Thyroid gland (tissue), 4 donors: Measurements from ENCODE around the gene ZNF135. TPM values are rescaled to one million over a fixed set of nuclear protein-coding genes. Genes with fewer than 3 reads are reported as not detected.
A peak's percentile ranks its signal among the peaks of the same experiment; 100 is the strongest.

Experiments used
- DNase-seq, 2 donors: peaks; one replicate each; pipeline ENCODE4 v3.0.0-alpha.2; 2019
- H3K27ac ChIP-seq, 3 donors: fragments of 200-600 bp; sonication (generic); 1 replicate in 2 of 3; 2 replicates in 1 of 3; pipeline ENCODE4 v1.5.1; 2016 to 2019; ENCODE audit warnings: mild to moderate bottlenecking in 1 of 3, moderate library complexity in 1 of 3
- H3K27me3 ChIP-seq: fragments of 200-600 bp; sonication (generic); one replicate; pipeline ENCODE4 v1.5.1; 2019
- H3K36me3 ChIP-seq, 2 donors: fragments of 200-600 bp; sonication (generic); one replicate each; pipeline ENCODE4 v1.5.1; 2016 to 2019
- H3K4me1 ChIP-seq, 2 donors: fragments of 200-600 bp; sonication (generic); one replicate each; pipeline ENCODE4 v1.5.1; 2017 to 2019
- H3K4me3 ChIP-seq, 3 donors: fragments of 200-600 bp; sonication (generic); replicated peaks in 1 of 3; 1 replicate in 2 of 3; 2 replicates in 1 of 3; pipeline ENCODE4 v1.5.1; 2016; ENCODE audit warnings: mild to moderate bottlenecking in 1 of 3
- H3K9me3 ChIP-seq: fragments of 200-600 bp; sonication (generic); one replicate; pipeline ENCODE4 v1.5.1; 2017
- CTCF ChIP-seq, 6 experiments: fragments of 200-600 bp in 3 of 6; fragments of 450-650 bp in 3 of 6; sonication (generic) in 3 of 6; IDR thresholded peaks; one replicate each; pipeline ENCODE4 v1.5.1; 2016 to 2019; ENCODE audit warnings: antibody characterized with exemption in 6 of 6, mild to moderate bottlenecking in 2 of 6, inconsistent platforms in 1 of 6, moderate library complexity in 1 of 6
- POLR2A ChIP-seq, 2 donors: fragments of 450-650 bp; IDR thresholded peaks; one replicate each; pipeline ENCODE4 v1.6.1; 2017; ENCODE audit warnings: antibody characterized with exemption in 2 of 2, mild to moderate bottlenecking in 2 of 2, moderate library complexity in 1 of 2
- WGBS, 2 donors: methylation state at CpG; one replicate each; pipeline ENCODE4 v1.1.5; 2017; 5-methylcytosine and 5-hydroxymethylcytosine counted together
- intact Hi-C: fragments of 100-400 bp; cut with DNase I; formaldehyde crosslinking; loops from one replicate; pipeline ENCODE4 v1.15.1; 2023
- total RNA-seq, 4 donors: library from RNA; depleted of rRNA; stranded (reverse); fragments of >200 nt; gene quantifications; one replicate each; pipeline ENCODE4 v1.2.3, GENCODE V29; 2016

Gene ZNF135
- 10 to 100 TPM; 12.6 to 22.9 (median 18.1) TPM for total RNA-seq

DNA sequence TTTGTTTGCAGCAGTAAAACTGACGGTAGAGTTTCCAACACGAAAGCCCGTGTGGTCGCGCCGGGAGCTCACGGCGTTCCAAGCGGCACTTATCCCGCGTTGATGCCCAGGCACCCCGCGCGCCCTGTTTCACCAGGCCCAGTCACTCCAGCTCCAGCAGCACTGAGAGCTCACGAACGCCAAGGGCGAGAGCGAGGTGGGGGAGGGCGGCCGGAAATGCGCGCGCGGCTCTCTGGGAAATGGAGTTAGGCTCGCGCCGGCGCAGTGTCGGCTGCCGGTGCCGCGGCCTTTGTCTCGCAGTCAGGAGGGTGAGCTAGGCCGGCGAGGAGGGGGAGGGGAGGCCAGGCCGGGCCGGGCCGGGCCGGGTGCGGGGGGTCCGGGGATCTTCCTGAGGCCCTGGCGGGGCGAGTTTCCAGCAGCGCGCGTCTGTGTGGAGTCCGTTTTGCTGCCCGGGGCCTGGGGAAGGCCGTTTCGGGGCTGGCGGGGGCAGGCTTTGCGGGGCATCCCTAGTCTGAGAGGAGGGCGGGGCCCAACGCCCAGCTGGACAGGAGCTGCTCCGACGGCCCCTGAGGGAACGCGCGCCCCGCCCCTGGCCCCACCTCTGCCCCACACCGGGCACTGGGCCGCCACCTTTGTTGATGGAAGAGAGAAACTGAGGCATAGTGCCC lies at the start of gene ZNF135:
Gene ZNF135 (plus strand): TSS at position 280 of the 668 bp plus-strand sequence. CDS start 721 bp downstream, outside the sequence.
- peak in 1 of 2 donors; percentile 83 for TF ChIP-seq POLR2A (IDR thresholded peaks at IDR 0.05)
- no peak for TF ChIP-seq CTCF (IDR thresholded peaks at IDR 0.05)
- H3K36me3 ChIP-seq: peaks cover 0 to 5% of the 10 kb centered on the region in 2 donors
- intact Hi-C loops: no loop called here
- no peaks in the 10 kb centered on the region for H3K27me3 ChIP-seq
- H3K27ac ChIP-seq: peak within 1 kb of the TSS; percentile 84 to 88 (median 87)
- no peaks in the 10 kb centered on the region for H3K9me3 ChIP-seq
- 2% methylated on average over 18 to 47 of the region's 62 CpGs for WGBS, 2 donors
- peaks cover 0 to 21% of the 10 kb centered on the region in 2 donors for H3K4me1 ChIP-seq
- DNase-seq: peak; percentile 96
- peak within 1 kb of the TSS; percentile 59 to 85 (median 67) for H3K4me3 ChIP-seq

DNA sequence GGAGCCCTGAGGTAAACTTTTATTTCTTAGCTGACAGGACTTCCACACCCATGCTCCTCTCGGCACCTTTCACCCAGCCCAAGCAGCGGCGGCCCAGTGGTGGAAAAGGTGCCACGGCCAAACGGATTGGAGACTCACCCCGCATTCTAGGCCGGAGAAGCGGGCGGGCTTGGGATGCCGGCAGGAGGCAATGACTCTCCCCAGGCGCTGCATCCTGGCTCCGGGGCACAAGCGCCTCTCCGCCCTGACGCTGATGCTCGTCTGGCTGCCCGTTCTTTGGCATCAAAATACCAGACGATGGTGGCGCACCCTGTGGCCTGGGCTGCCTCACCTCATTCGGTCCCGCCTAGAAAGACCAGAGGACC lies 49.8 kb upstream of the ZNF135 start:
- no peak for DNase-seq
- 0 to 2% methylated on average over 13 to 19 of the region's 21 CpGs for WGBS, 2 donors
- H3K4me3 ChIP-seq: peak overlapping the region in 1 of 3 donors; percentile 32
- intact Hi-C loops: no loop called here
- H3K36me3 ChIP-seq: peaks cover 0 to 23% of the 10 kb centered on the region in 2 donors
- no peaks in the 10 kb centered on the region for H3K27me3 ChIP-seq
- no peaks in the 10 kb centered on the region for H3K9me3 ChIP-seq
- peaks cover under 1 to 16% of the 10 kb centered on the region in 2 donors for H3K4me1 ChIP-seq
- H3K27ac ChIP-seq: peak overlapping the region in 1 of 3 donors; percentile 65
- TF ChIP-seq CTCF (IDR thresholded peaks at IDR 0.05) (no peak), POLR2A (IDR thresholded peaks at IDR 0.05) (no peak)

DNA sequence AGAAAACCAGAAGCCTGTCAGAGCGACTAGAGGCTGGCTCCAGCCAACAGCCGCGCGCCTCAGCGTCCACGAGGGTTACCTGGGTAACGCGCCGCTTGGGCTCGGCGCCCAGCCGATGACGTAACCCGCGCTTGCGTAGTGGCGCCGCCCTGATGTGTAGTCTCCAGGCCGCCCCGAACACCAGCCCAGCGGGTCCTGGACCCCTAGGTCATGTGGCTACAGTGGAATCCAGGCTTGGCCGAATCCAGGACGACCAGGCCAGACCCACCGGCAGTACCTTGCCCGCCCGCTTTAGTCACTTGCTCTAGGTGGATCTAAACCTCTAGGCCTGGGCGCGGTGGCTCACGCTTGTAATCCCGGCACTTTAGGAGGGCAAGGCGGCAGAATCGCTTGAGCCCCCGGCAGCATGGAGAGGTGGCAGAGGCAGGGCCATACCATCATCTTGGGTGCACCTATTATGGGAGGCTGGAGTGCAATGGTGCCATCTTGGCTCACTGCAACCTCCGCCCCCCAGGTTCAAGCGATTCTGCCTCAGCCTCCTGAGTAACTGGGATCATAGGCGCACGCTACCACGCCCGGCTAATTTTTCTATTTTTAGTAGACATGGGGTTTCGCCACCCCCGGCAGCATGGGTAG lies 49.3 kb upstream of the ZNF135 start:
- intact Hi-C loops: no loop called here
- Histone ChIP-seq H3K27ac (peak overlapping the region in 2 of 3 donors; percentile 53 to 65), H3K4me1 (peaks cover 0 to 11% of the 10 kb centered on the region in 2 donors), H3K27me3 (no peaks in the 10 kb centered on the region), H3K9me3 (no peaks in the 10 kb centered on the region), H3K36me3 (peaks cover 0 to 19% of the 10 kb centered on the region in 2 donors), H3K4me3 (peak overlapping the region in 1 of 3 donors; percentile 32)
- peak; percentile 93 to 95 for DNase-seq
- TF ChIP-seq POLR2A (IDR thresholded peaks at IDR 0.05): peak; percentile 44 to 46
- peak in 1 of 6 experiments; percentile 29 for TF ChIP-seq CTCF (IDR thresholded peaks at IDR 0.05)
- WGBS, 2 donors: 9 to 30% methylated on average over 16 to 22 of the region's 41 CpGs

GRCh38 chr19:58010507-58010906 lies 48.6 kb upstream of the ZNF135 start:
- no peaks in the 10 kb centered on the region for H3K9me3 ChIP-seq
- intact Hi-C loops: no loop called here
- H3K27me3 ChIP-seq: no peaks in the 10 kb centered on the region
- H3K4me1 ChIP-seq: peaks cover 0 to 11% of the 10 kb centered on the region in 2 donors
- no peak for DNase-seq
- no peak for TF ChIP-seq POLR2A (IDR thresholded peaks at IDR 0.05)
- H3K36me3 ChIP-seq: peaks cover 0 to 17% of the 10 kb centered on the region in 2 donors
- no peak overlapping the region for H3K27ac ChIP-seq
- 44 to 75% methylated on average over 21 to 22 of the region's 22 CpGs for WGBS, 2 donors
- H3K4me3 ChIP-seq: no peak overlapping the region

DNA sequence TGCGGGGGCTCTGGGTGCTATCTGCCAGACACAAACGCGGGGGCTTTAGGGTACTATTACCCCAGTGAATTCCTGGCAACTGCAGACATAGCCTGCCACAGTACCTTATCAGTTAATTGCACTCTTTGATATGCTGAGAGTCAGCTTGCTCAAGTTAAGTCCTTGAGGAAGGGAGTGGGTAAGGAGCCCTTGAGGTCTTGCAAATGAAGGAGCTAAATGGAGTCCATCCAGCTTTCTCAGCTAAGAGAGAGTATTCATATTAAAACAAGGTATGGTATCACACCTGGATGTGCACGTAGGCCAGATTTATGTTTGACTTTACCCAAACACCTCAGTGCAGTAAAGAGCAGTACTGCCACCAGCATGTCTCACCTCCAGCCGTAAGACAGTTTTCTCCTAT lies 44.9 kb upstream of the ZNF135 start:
- no peaks in the 10 kb centered on the region for H3K36me3 ChIP-seq
- no peak for TF ChIP-seq POLR2A (IDR thresholded peaks at IDR 0.05)
- TF ChIP-seq CTCF (IDR thresholded peaks at IDR 0.05): no peak
- peaks cover 0 to 7% of the 10 kb centered on the region in 2 donors for H3K4me1 ChIP-seq
- no peaks in the 10 kb centered on the region for H3K27me3 ChIP-seq
- no peak overlapping the region for H3K27ac ChIP-seq
- no peak overlapping the region for H3K4me3 ChIP-seq
- 49 to 56% methylated on average over 5 of the region's 5 CpGs for WGBS, 2 donors
- intact Hi-C loops: no loop called here
- no peak for DNase-seq
- no peaks in the 10 kb centered on the region for H3K9me3 ChIP-seq
